Testis (tissue), 3 donors: Measurements from ENCODE around the gene ZNF236. TPM values are rescaled to one million over a fixed set of nuclear protein-coding genes. Genes with fewer than 3 reads are reported as not detected.

Source experiments
- DNase-seq: peaks from one replicate; pipeline ENCODE4 v3.0.0-alpha.2; 2019
- H3K27ac ChIP-seq, 2 donors: fragments of 200-600 bp; sonication (generic); one replicate each; pipeline ENCODE4 v1.5.1; 2019
- H3K27me3 ChIP-seq: fragments of 200-600 bp; sonication (generic); one replicate; pipeline ENCODE4 v1.5.1; 2019
- H3K36me3 ChIP-seq: fragments of 200-600 bp; sonication (generic); one replicate; pipeline ENCODE4 v1.5.1; 2017; ENCODE audit warnings: low read depth; ENCODE audit errors: missing control alignments
- H3K4me1 ChIP-seq: fragments of 200-600 bp; sonication (generic); one replicate; pipeline ENCODE4 v1.5.1; 2019
- H3K4me3 ChIP-seq, 2 donors: fragments of 200-600 bp; sonication (generic); one replicate each; pipeline ENCODE4 v1.5.1; 2017 to 2019
- H3K9me3 ChIP-seq: fragments of 200-600 bp; sonication (generic); one replicate; pipeline ENCODE4 v1.5.1; 2017
- CTCF ChIP-seq, 3 experiments: fragments of 450-650 bp in 2 of 3; fragments of 200-600 bp in 1 of 3; sonication (generic) in 1 of 3; IDR thresholded peaks; one replicate each; pipeline ENCODE4 v1.5.1; 2016 to 2019; ENCODE audit warnings: antibody characterized with exemption in 3 of 3, mild to moderate bottlenecking in 2 of 3, moderate library complexity in 1 of 3
- POLR2A ChIP-seq: fragments of 450-650 bp; IDR thresholded peaks from one replicate; pipeline ENCODE4 v1.6.1; 2017; ENCODE audit warnings: antibody characterized with exemption, mild to moderate bottlenecking, moderate library complexity
- WGBS, 2 donors: methylation state at CpG; one replicate each; pipeline ENCODE4 v1.1.5; 2018; 5-methylcytosine and 5-hydroxymethylcytosine counted together
- intact Hi-C: fragments of 100-400 bp; cut with DNase I; formaldehyde crosslinking; loops from one replicate; pipeline ENCODE4 v1.15.1; 2023; ENCODE audit warnings: low total_unique reads
- polyA plus RNA-seq: library from polyadenylated mRNA; stranded (reverse); fragments of 350-450 nt; fragmentation: Illumina TruSeq; extraction: RNeasy Lipid Tissue Mini Kit (QIAGEN cat#74804); gene quantifications from one replicate; pipeline ENCODE4 v1.2.3, GENCODE V29; 2014; ENCODE audit warnings: low read depth, low replicate concordance; ENCODE audit not compliant: insufficient read depth
- total RNA-seq, 2 donors: library from RNA; depleted of rRNA; stranded (reverse); fragments of >200 nt; gene quantifications; one replicate each; pipeline ENCODE4 v1.2.3, GENCODE V29; 2016

Gene ZNF236
- total and polyA plus RNA-seq, 3 donors from 2014 or later: 19.5 to 58.2 (median 53.9) TPM

- Histone ChIP-seq H3K9me3 (no peaks in the 10 kb centered on the region), H3K27ac (no peak overlapping the region)
These were observed 20.5 kb upstream of the ZNF236 start for GRCh38 chr18:76801567-76802505.

GRCh38 chr18:76803413-76803812 lies 18.9 kb upstream of the ZNF236 start:
- H3K9me3 ChIP-seq: no peaks in the 10 kb centered on the region
- DNase-seq: no peak
- no peak overlapping the region for H3K4me3 ChIP-seq
- no peak overlapping the region for H3K27ac ChIP-seq
- no peaks in the 10 kb centered on the region for H3K27me3 ChIP-seq
- H3K36me3 ChIP-seq: no peaks in the 10 kb centered on the region
- no peak for TF ChIP-seq POLR2A
- WGBS, 2 donors: 46 to 60% methylated on average over 5 of the region's 5 CpGs
- H3K4me1 ChIP-seq: peaks cover 9% of the 10 kb centered on the region
- intact Hi-C loops: loop anchor here (10.0 kb wide), 2 partner anchors 71 to 181 kb away; no protein-coding TSS in a partner anchor

More at GRCh38 chr18:76801567-76802505, 20.5 kb upstream of the ZNF236 start:
- peaks cover 9% of the 10 kb centered on the region for H3K4me1 ChIP-seq
- peak; percentile 77 for DNase-seq
- 16 to 30% methylated on average over 21 to 61 of the region's 61 CpGs for WGBS, 2 donors
- H3K36me3 ChIP-seq: no peaks in the 10 kb centered on the region
- intact Hi-C loops: loop anchor here (10.0 kb wide), 2 partner anchors 73 to 183 kb away; no protein-coding TSS in a partner anchor
- no peaks in the 10 kb centered on the region for H3K27me3 ChIP-seq
- TF ChIP-seq CTCF (IDR thresholded peaks at IDR 0.05): peak; percentile 68 to 87 (median 77)
- no peak for TF ChIP-seq POLR2A
- H3K4me3 ChIP-seq: peak overlapping the region; percentile 7 to 55

- TF ChIP-seq POLR2A (no peak), CTCF (IDR thresholded peaks at IDR 0.05) (peak; percentile 39 to 82 (median 56))
- H3K4me1 ChIP-seq: peaks cover 9% of the 10 kb centered on the region
- DNase-seq: peak; percentile 82
- intact Hi-C loops: loop anchor here (10.0 kb wide), 2 partner anchors 71 to 181 kb away; no protein-coding TSS in a partner anchor
- H3K27ac ChIP-seq: no peak overlapping the region
- WGBS, 2 donors: 10 to 20% methylated on average over 11 of the region's 11 CpGs
- no peak overlapping the region for H3K4me3 ChIP-seq
- H3K9me3 ChIP-seq: no peaks in the 10 kb centered on the region
- no peaks in the 10 kb centered on the region for H3K27me3 ChIP-seq
- no peaks in the 10 kb centered on the region for H3K36me3 ChIP-seq
These were observed 18.5 kb upstream of the ZNF236 start for GRCh38 chr18:76803814-76804213.

GRCh38 chr18:76805221-76805620 lies 17.1 kb upstream of the ZNF236 start:
- intact Hi-C loops: loop anchor here (10.0 kb wide), 2 partner anchors 70 to 180 kb away; no protein-coding TSS in a partner anchor
- Histone ChIP-seq H3K27ac (no peak overlapping the region), H3K4me1 (peaks cover 9% of the 10 kb centered on the region), H3K4me3 (no peak overlapping the region), H3K9me3 (no peaks in the 10 kb centered on the region), H3K36me3 (no peaks in the 10 kb centered on the region), H3K27me3 (no peaks in the 10 kb centered on the region)
- no peak for DNase-seq
- TF ChIP-seq POLR2A (no peak), CTCF (IDR thresholded peaks at IDR 0.05) (no peak)
- WGBS, 2 donors: 75 to 82% methylated on average over 7 of the region's 7 CpGs

DNA sequence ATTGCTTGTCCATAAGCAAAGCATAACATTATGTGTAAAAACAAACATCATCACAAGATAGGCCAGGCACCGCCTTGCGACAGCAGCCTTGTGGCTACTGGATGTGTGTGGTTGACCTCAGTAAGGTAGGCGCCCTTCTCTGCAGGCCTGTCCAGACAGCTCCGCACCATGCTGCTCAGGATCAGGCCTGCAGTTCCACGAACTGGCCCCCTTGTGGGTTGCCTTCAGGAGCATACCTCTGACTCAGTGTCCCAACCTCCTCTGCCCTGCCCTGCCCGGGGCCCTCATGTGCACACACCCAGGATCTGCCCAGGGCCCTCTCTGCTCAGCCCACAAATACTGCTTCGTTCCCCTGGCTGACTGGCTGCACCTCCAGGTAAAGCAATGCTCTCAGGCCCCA lies 16.1 kb upstream of the ZNF236 start:
- H3K9me3 ChIP-seq: no peaks in the 10 kb centered on the region
- WGBS, 2 donors: 94 to 96% methylated on average over 4 to 7 of the region's 7 CpGs
- no peak for DNase-seq
- H3K4me1 ChIP-seq: peaks cover 9% of the 10 kb centered on the region
- no peaks in the 10 kb centered on the region for H3K36me3 ChIP-seq
- H3K27ac ChIP-seq: no peak overlapping the region
- intact Hi-C loops: loop anchor here (10.0 kb wide), 2 partner anchors 68 to 178 kb away; no protein-coding TSS in a partner anchor
- TF ChIP-seq CTCF (IDR thresholded peaks at IDR 0.05) (no peak), POLR2A (no peak)
- no peak overlapping the region for H3K4me3 ChIP-seq
- no peaks in the 10 kb centered on the region for H3K27me3 ChIP-seq
